Loucy (cell line): ENCODE results near the gene CXCL1.

Experiments used
- H2AFZ ChIP-seq: fragments of 200-600 bp; sonication (generic); 2 replicates; pipeline ENCODE4 v1.6.0; 2016; ENCODE audit warnings: antibody characterized with exemption, mild to moderate bottlenecking, low read length, moderate library complexity
- H3F3A ChIP-seq: fragments of 200-600 bp; 2 replicates; pipeline ENCODE4 v1.6.0; 2016; ENCODE audit warnings: antibody characterized with exemption, low read depth, mild to moderate bottlenecking
- H3K27me3 ChIP-seq: fragments of 200-600 bp; sonication (generic); 2 replicates; pipeline ENCODE4 v1.6.1; 2014; ENCODE audit warnings: low read length, mild to moderate bottlenecking; ENCODE audit not compliant: insufficient read depth, poor library complexity, severe bottlenecking
- H3K36me3 ChIP-seq: fragments of 200-600 bp; sonication (generic); 2 replicates; pipeline ENCODE4 v1.6.1; 2016; ENCODE audit warnings: low read length; ENCODE audit not compliant: insufficient read depth
- H3K4me1 ChIP-seq: fragments of 200-600 bp; sonication (generic); 2 replicates; pipeline ENCODE4 v1.5.1; 2014; ENCODE audit warnings: low read length, mild to moderate bottlenecking; ENCODE audit not compliant: insufficient read depth, poor library complexity, severe bottlenecking
- H3K4me2 ChIP-seq: fragments of 200-600 bp; sonication (generic); 2 replicates; pipeline ENCODE4 v1.6.0; 2014; ENCODE audit warnings: antibody characterized with exemption, low read length, low read depth, mild to moderate bottlenecking; ENCODE audit not compliant: poor library complexity, severe bottlenecking
- H3K4me3 ChIP-seq: fragments of 200-600 bp; sonication (generic); 2 replicates; pipeline ENCODE4 v1.5.1; 2014; ENCODE audit warnings: low read length, mild to moderate bottlenecking, mixed read lengths; ENCODE audit not compliant: poor library complexity, severe bottlenecking
- H3K79me2 ChIP-seq: fragments of 200-600 bp; sonication (generic); 2 replicates; pipeline ENCODE4 v1.6.1; 2014; ENCODE audit warnings: low read length; ENCODE audit not compliant: insufficient read depth
- H3K9ac ChIP-seq: fragments of 200-600 bp; sonication (generic); 2 replicates; pipeline ENCODE4 v1.6.0; 2014; ENCODE audit warnings: mild to moderate bottlenecking, low read depth, low read length, moderate library complexity; ENCODE audit not compliant: poor library complexity, severe bottlenecking
- H3K9me2 ChIP-seq: fragments of 200-600 bp; sonication (generic); replicated peaks from 2 replicates; pipeline ENCODE4 v1.6.1; 2016; ENCODE audit warnings: low read depth, low read length, mixed read lengths
- H3K9me3 ChIP-seq: fragments of 200-600 bp; sonication (generic); 2 replicates; pipeline ENCODE4 v1.6.1; 2014; ENCODE audit warnings: mild to moderate bottlenecking, antibody characterized with exemption, low read length, low read depth; ENCODE audit not compliant: insufficient read depth
- H4K20me1 ChIP-seq: fragments of 200-600 bp; sonication (generic); 2 replicates; pipeline ENCODE4 v1.6.0; 2014; ENCODE audit warnings: antibody characterized with exemption, low read length, mild to moderate bottlenecking; ENCODE audit not compliant: insufficient read depth, poor library complexity, severe bottlenecking
- CTCF ChIP-seq: fragments of 200-600 bp; sonication (generic); conservative IDR thresholded peaks from 2 replicates; pipeline ENCODE4 v1.5.1; 2014; ENCODE audit warnings: mild to moderate bottlenecking, antibody characterized with exemption, low read length
- EZH2phosphoT487 ChIP-seq: fragments of 200-600 bp; IDR thresholded peaks from 2 replicates; pipeline ENCODE4 v1.6.1; 2018; ENCODE audit warnings: antibody characterized with exemption, mild to moderate bottlenecking, moderate library complexity, borderline replicate concordance

CXCL1 gene

GRCh38 chr4:73853246-73853704 is 15.9 kb upstream of the CXCL1 start, which contains the start of gene PF4V1:
Gene PF4V1, plus strand, starts transcription at chr4:73853296. Its CDS starts 67 bp downstream, at chr4:73853363.
- H3K4me3 ChIP-seq: no peak within 1 kb of the TSS
- no peak within 1 kb of the TSS for H3K4me2 ChIP-seq
- TF ChIP-seq CTCF: no peak
- TF ChIP-seq EZH2phosphoT487: no peak
- no peaks in the 10 kb centered on the region for H3K9me2 ChIP-seq
- no peak within 1 kb of the TSS for H3K9ac ChIP-seq
- H3K4me1 ChIP-seq: peaks cover 11% of the 10 kb centered on the region
- no peaks in the 10 kb centered on the region for H3K79me2 ChIP-seq
- no peaks in the 10 kb centered on the region for H4K20me1 ChIP-seq
- no peaks in the 10 kb centered on the region for H3K36me3 ChIP-seq
- H3K9me3 ChIP-seq: no peaks in the 10 kb centered on the region
- no peaks in the 10 kb centered on the region for H3F3A ChIP-seq
- no peak within 1 kb of the TSS for H2AFZ ChIP-seq
- no peaks in the 10 kb centered on the region for H3K27me3 ChIP-seq

GRCh38 chr4:73853718-73854473 is 15.3 kb upstream of the CXCL1 start:
- no peak for TF ChIP-seq CTCF
- no peak for TF ChIP-seq EZH2phosphoT487
- no peaks in the 10 kb centered on the region for H3K27me3 ChIP-seq
- H3F3A ChIP-seq: no peaks in the 10 kb centered on the region
- no peaks in the 10 kb centered on the region for H3K9me3 ChIP-seq
- no peak overlapping the region for H2AFZ ChIP-seq
- no peaks in the 10 kb centered on the region for H4K20me1 ChIP-seq
- H3K4me1 ChIP-seq: peaks cover 11% of the 10 kb centered on the region
- no peaks in the 10 kb centered on the region for H3K9me2 ChIP-seq
- no peak overlapping the region for H3K4me2 ChIP-seq
- H3K4me3 ChIP-seq: no peak overlapping the region
- H3K36me3 ChIP-seq: no peaks in the 10 kb centered on the region
- H3K79me2 ChIP-seq: no peaks in the 10 kb centered on the region
- no peak overlapping the region for H3K9ac ChIP-seq

- Histone ChIP-seq H3K9ac (no peak overlapping the region), H4K20me1 (no peaks in the 10 kb centered on the region), H3K4me1 (peaks cover 11% of the 10 kb centered on the region), H3K36me3 (no peaks in the 10 kb centered on the region), H3K9me3 (no peaks in the 10 kb centered on the region), H3K9me2 (no peaks in the 10 kb centered on the region), H3K27me3 (no peaks in the 10 kb centered on the region), H2AFZ (no peak overlapping the region), H3K4me3 (no peak overlapping the region), H3K79me2 (no peaks in the 10 kb centered on the region), H3K4me2 (no peak overlapping the region), H3F3A (no peaks in the 10 kb centered on the region)
- TF ChIP-seq EZH2phosphoT487 (no peak), CTCF (no peak)
Observed at GRCh38 chr4:73855406-73855805, 13.8 kb upstream of the CXCL1 start.
